Bronchial epithelial cell (primary cell): ENCODE measurements around the gene RNF19B. TPM values are rescaled to one million over a fixed set of nuclear protein-coding genes. Genes with fewer than 3 reads are reported as not detected.

ENCODE experiments used
- DNase-seq: peaks from one replicate; pipeline ENCODE4 v3.0.0-alpha.2; 2010; ENCODE audit warnings: low read depth
- FAIRE-seq: peaks from 2 replicates; lab custom pipeline; 2011; peaks lifted over from hg19 to GRCh38; lab: Jason Lieb, UNC
- H3K27me3 ChIP-seq: 2 replicates; pipeline ENCODE4 v1.5.1; 2011; ENCODE audit warnings: low read length; ENCODE audit not compliant: control insufficient read depth, insufficient read depth
- H3K36me3 ChIP-seq: 2 replicates; pipeline ENCODE4 v1.5.1; 2011; ENCODE audit warnings: low read length; ENCODE audit not compliant: control insufficient read depth, insufficient read depth
- H3K4me3 ChIP-seq: 2 replicates; pipeline ENCODE4 v1.5.1; 2011; ENCODE audit warnings: mild to moderate bottlenecking, low read depth, low read length, control low read depth
- total RNA-seq: library from RNA; depleted of rRNA; stranded (reverse); fragments of >200 nt; gene quantifications from 2 replicates; pipeline ENCODE4 v1.2.1, GENCODE V29; 2014
- TF ChIP-seq, protein P1 (sequence below): IDR thresholded peaks from 2 replicates; pipeline ENCODE4 v1.5.1; 2011; ENCODE audit warnings: mild to moderate bottlenecking, moderate library complexity, low read length, control low read depth, inconsistent platforms; ENCODE audit not compliant: insufficient read depth, severe bottlenecking

Gene RNF19B
- total RNA-seq, 1 donor from 2014 or later: 32.6 TPM

DNA sequence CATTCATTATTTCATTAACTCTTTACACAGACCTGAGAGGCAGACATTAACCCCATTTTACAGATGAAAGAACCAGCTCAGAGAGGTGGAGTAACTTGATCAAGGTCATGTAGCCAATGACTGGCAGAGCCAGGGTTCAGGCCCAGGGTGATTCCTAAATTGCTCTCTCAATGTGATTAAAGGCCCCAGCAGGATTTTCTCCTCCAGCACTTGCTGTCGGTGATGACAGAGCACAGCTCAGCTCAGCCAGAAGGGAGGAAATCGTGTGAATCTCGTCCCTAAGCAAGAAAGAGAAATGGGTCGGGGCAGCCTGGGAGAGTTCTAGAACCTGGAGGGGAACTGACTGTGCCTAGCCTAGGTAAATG lies 19.5 kb upstream of the RNF19B start:
- no peak for DNase-seq
- H3K36me3 ChIP-seq: no peaks in the 10 kb centered on the region
- FAIRE-seq: no peak
- TF ChIP-seq, protein P1, sequence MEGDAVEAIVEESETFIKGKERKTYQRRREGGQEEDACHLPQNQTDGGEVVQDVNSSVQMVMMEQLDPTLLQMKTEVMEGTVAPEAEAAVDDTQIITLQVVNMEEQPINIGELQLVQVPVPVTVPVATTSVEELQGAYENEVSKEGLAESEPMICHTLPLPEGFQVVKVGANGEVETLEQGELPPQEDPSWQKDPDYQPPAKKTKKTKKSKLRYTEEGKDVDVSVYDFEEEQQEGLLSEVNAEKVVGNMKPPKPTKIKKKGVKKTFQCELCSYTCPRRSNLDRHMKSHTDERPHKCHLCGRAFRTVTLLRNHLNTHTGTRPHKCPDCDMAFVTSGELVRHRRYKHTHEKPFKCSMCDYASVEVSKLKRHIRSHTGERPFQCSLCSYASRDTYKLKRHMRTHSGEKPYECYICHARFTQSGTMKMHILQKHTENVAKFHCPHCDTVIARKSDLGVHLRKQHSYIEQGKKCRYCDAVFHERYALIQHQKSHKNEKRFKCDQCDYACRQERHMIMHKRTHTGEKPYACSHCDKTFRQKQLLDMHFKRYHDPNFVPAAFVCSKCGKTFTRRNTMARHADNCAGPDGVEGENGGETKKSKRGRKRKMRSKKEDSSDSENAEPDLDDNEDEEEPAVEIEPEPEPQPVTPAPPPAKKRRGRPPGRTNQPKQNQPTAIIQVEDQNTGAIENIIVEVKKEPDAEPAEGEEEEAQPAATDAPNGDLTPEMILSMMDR: no peak
- H3K27me3 ChIP-seq: no peaks in the 10 kb centered on the region
- H3K4me3 ChIP-seq: no peak overlapping the region

DNA sequence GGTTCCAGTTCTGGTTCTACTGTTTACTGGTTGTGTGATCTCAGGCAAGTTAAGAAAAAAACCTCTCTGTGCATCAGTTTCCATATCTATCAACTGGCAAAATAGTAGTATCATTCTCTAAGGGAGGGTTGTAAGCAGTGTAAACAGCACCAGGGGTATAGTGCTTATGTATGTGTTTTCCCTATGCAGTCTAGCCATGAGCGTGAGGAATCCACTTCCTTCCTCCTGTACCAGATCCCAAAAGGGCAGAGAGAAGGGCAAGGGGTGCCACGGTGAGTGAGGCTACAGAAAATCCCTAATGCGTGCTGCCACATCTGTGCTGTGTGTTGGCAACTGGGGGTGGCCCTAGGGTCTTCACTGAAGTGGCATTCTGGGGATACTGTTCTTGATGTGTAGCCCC lies 18.4 kb upstream of the RNF19B start:
- Histone ChIP-seq H3K4me3 (no peak overlapping the region), H3K36me3 (no peaks in the 10 kb centered on the region), H3K27me3 (no peaks in the 10 kb centered on the region)
- TF ChIP-seq, protein P1: no peak
- DNase-seq (no peak), FAIRE-seq (no peak)

DNA sequence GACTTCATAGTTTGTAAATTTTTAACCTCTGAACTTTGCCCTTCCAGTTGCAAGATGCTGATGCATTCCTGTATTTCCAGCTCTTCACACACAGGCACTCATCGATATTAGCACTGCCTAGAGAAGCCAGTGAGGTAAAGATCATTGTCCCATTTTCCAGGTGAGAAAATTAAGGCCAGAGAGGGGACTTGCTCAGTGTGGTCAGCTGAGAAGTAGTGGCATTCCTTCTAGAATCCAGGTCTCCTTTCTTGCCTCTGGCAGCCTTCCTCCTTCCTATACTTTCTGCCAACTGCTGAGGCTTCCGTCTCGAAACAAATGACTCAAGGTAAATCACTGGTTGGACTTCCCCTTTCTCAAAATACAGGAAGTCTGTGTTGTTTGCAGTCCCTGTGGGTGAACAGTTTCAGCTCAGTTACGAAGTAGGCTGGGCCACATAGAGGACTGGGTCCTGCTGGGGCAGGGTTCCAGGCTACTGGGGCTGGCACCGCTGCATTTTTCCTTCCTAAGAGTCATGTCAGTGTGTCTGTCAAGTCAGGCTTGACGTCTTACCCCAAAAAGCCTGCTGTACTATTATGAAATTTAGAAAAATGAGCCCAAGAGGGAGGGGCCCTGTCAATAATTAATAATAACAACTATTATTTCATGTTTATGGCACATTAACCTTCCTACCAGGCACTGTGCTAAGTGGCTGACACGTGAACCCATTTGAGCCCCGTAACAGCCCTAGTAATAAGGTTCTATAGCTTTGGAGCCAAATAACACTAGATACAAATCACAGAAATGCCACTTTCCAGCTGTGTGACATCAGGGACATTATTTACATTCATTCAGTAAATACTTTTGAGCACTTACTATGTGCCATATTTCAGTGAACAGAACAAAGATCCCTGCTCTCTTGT lies 16.6 kb upstream of the RNF19B start:
- DNase-seq (peak; percentile 99), FAIRE-seq (no peak)
- Histone ChIP-seq H3K36me3 (no peaks in the 10 kb centered on the region), H3K4me3 (no peak overlapping the region), H3K27me3 (no peaks in the 10 kb centered on the region)
- TF ChIP-seq, protein P1: no peak

DNA sequence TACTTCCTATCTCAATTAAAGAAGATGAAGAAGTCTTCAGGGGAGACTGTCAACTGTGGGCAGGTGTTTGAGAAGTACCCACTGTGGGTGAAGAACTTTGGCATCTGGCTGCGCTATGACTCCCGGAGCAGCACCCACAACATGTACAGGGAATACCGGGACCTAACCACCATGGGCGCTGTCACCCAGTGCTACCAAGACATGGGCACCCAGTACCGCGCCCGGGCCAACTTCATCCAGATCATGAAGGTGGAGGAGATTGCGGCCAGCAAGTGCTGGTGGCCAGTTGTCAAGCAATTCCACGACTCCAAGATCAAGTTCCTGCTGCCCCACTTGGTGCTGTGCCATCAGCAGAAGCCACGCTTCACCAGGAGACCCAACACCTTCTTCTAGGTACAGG lies 15.5 kb upstream of the RNF19B start:
- DNase-seq: no peak
- H3K36me3 ChIP-seq: no peaks in the 10 kb centered on the region
- H3K27me3 ChIP-seq: no peaks in the 10 kb centered on the region
- TF ChIP-seq, protein P1: no peak
- no peak overlapping the region for H3K4me3 ChIP-seq
- no peak for FAIRE-seq

DNA sequence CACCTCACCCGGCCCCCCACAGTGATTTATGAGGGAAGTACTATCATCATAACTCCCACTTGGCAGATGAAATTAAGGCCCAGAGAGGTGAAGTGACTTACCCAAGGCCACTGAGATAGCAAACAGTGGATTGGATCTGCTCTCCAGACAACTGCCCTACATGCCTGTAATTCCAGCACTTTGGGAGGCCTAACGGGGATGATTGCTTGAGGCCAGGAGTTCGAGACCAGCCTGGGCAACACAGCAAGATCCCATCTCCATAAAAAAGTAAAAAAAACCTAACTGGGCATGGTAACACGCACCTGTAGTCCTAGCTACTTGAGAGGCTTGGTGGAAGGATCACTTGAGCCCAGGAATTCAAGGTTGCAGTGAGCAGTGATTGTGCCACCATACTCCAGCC lies 14.2 kb upstream of the RNF19B start:
- no peak for DNase-seq
- TF ChIP-seq, protein P1: no peak
- no peak for FAIRE-seq
- Histone ChIP-seq H3K27me3 (no peaks in the 10 kb centered on the region), H3K36me3 (no peaks in the 10 kb centered on the region), H3K4me3 (no peak overlapping the region)
